Smooth muscle cell (in vitro differentiated cells): ENCODE results near the gene EPGN. TPM values are rescaled to one million over a fixed set of nuclear protein-coding genes. Genes with fewer than 3 reads are reported as not detected.

ENCODE experiments used
- DNase-seq: peaks from one replicate; lab custom pipeline; 2025; ENCODE audit not compliant: unreplicated experiment; lab: John Stamatoyannopoulos, UW
- H2AFZ ChIP-seq: fragments of 200-600 bp; sonication (generic); 2 replicates; pipeline ENCODE4 v1.6.0; 2016; ENCODE audit warnings: antibody characterized with exemption, low read depth, mild to moderate bottlenecking
- H3F3A ChIP-seq: fragments of 200-600 bp; sonication (generic); 2 replicates; pipeline ENCODE4 v1.6.0; 2017; ENCODE audit warnings: antibody characterized with exemption, low read depth
- H3K27ac ChIP-seq: fragments of 200-600 bp; sonication (generic); 2 replicates; pipeline ENCODE4 v1.5.1; 2016; ENCODE audit warnings: low read depth, mild to moderate bottlenecking
- H3K27me3 ChIP-seq: fragments of 200-600 bp; sonication (generic); 2 replicates; pipeline ENCODE4 v1.6.1; 2016; ENCODE audit warnings: low read depth, mild to moderate bottlenecking
- H3K36me3 ChIP-seq: fragments of 200-600 bp; sonication (generic); 2 replicates; pipeline ENCODE4 v1.5.1; 2016; ENCODE audit warnings: low read depth
- H3K4me1 ChIP-seq: fragments of 200-600 bp; sonication (generic); 2 replicates; pipeline ENCODE4 v1.5.1; 2016; ENCODE audit warnings: low read depth
- H3K4me2 ChIP-seq: fragments of 200-600 bp; sonication (generic); 2 replicates; pipeline ENCODE4 v1.6.0; 2016; ENCODE audit warnings: mild to moderate bottlenecking
- H3K4me3 ChIP-seq: fragments of 200-600 bp; sonication (generic); 2 replicates; pipeline ENCODE4 v1.5.1; 2016; ENCODE audit warnings: mild to moderate bottlenecking
- H3K79me2 ChIP-seq: fragments of 200-600 bp; sonication (generic); 2 replicates; pipeline ENCODE4 v1.6.0; 2016; ENCODE audit warnings: low read depth, mild to moderate bottlenecking
- H3K9ac ChIP-seq: fragments of 200-600 bp; sonication (generic); 2 replicates; pipeline ENCODE4 v1.6.0; 2016; ENCODE audit warnings: low read depth
- H3K9me3 ChIP-seq: fragments of 200-600 bp; sonication (generic); replicated peaks from 2 replicates; pipeline ENCODE4 v1.5.1; 2016; ENCODE audit warnings: low read depth
- H4K20me1 ChIP-seq: fragments of 200-600 bp; sonication (generic); 2 replicates; pipeline ENCODE4 v1.6.0; 2016; ENCODE audit warnings: low read depth
- WGBS: methylation state at CpG from one replicate; pipeline ENCODE4 v1.1.7; 2016; ENCODE audit warnings: low lambda C conversion rate; 5-methylcytosine and 5-hydroxymethylcytosine counted together
- polyA plus RNA-seq: library from polyadenylated mRNA; unstranded; fragments of >200 nt; fragmentation: Nextera tagmentation; extraction: Ambion mirVana; gene quantifications from 2 replicates; pipeline ENCODE4 v1.2.1, GENCODE V29; 2016
- total RNA-seq: library from RNA; depleted of rRNA; stranded (reverse); fragments of >200 nt; gene quantifications from 2 replicates; pipeline ENCODE4 v1.2.3, GENCODE V29; 2014
- TF ChIP-seq, protein P1 (sequence below): fragments of 200-600 bp; sonication (generic); IDR thresholded peaks from 2 replicates; pipeline ENCODE4 v1.5.1; 2017; ENCODE audit warnings: borderline replicate concordance, mild to moderate bottlenecking, antibody characterized with exemption; ENCODE audit not compliant: insufficient read depth, poor library complexity, severe bottlenecking

Gene EPGN
- total and polyA plus RNA-seq, 2 experiments from 2014 or later, result 1.6 to 31.8 TPM

DNA sequence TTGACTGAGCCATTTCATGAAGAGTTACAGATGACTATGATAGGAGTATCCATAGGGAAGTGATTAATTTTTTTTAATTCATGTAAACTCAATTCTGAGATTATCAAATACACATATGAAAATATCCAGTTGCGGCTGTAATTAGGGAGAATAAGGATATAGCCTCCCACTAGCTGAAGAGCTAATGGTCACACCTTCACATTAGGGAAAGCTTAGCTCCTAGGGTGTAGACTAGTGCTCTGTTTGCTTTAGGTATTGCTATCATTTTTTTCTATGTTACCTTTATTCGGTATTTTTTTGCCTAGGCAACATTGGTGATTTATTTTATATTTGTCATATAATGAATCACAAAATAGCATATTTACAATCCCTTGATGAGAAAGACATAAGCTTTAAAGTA is 39.6 kb upstream of the EPGN start:
- Histone ChIP-seq H3F3A (peaks cover 4% of the 10 kb centered on the region), H3K4me2 (peak overlapping the region; percentile 43), H2AFZ (no peak overlapping the region), H3K9ac (no peak overlapping the region), H4K20me1 (no peaks in the 10 kb centered on the region), H3K4me3 (no peak overlapping the region), H3K9me3 (no peaks in the 10 kb centered on the region), H3K79me2 (no peaks in the 10 kb centered on the region), H3K27me3 (no peaks in the 10 kb centered on the region), H3K4me1 (peaks cover 5% of the 10 kb centered on the region), H3K36me3 (no peaks in the 10 kb centered on the region), H3K27ac (peak overlapping the region; percentile 74)
- 98% methylated on average over 2 of the region's 2 CpGs for WGBS
- DNase-seq, result no peak
- TF ChIP-seq, protein P1, sequence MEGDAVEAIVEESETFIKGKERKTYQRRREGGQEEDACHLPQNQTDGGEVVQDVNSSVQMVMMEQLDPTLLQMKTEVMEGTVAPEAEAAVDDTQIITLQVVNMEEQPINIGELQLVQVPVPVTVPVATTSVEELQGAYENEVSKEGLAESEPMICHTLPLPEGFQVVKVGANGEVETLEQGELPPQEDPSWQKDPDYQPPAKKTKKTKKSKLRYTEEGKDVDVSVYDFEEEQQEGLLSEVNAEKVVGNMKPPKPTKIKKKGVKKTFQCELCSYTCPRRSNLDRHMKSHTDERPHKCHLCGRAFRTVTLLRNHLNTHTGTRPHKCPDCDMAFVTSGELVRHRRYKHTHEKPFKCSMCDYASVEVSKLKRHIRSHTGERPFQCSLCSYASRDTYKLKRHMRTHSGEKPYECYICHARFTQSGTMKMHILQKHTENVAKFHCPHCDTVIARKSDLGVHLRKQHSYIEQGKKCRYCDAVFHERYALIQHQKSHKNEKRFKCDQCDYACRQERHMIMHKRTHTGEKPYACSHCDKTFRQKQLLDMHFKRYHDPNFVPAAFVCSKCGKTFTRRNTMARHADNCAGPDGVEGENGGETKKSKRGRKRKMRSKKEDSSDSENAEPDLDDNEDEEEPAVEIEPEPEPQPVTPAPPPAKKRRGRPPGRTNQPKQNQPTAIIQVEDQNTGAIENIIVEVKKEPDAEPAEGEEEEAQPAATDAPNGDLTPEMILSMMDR, result no peak

- no peaks in the 10 kb centered on the region for H3K4me1 ChIP-seq
- no peaks in the 10 kb centered on the region for H3K79me2 ChIP-seq
- H2AFZ ChIP-seq, result no peak overlapping the region
- no peaks in the 10 kb centered on the region for H4K20me1 ChIP-seq
- H3K9me3 ChIP-seq, result no peaks in the 10 kb centered on the region
- no peak overlapping the region for H3K27ac ChIP-seq
- peaks cover 7% of the 10 kb centered on the region for H3F3A ChIP-seq
- no peaks in the 10 kb centered on the region for H3K27me3 ChIP-seq
- no peak overlapping the region for H3K4me2 ChIP-seq
- H3K9ac ChIP-seq, result no peak overlapping the region
- DNase-seq, result no peak
- no peak overlapping the region for H3K4me3 ChIP-seq
- 73% methylated on average over 3 of the region's 3 CpGs for whole genome bisulfite sequencing
- no peaks in the 10 kb centered on the region for H3K36me3 ChIP-seq
- TF ChIP-seq, protein P1, result no peak
Observed at GRCh38 chr4:74278490-74278889, 29.8 kb upstream of the EPGN start.

DNA sequence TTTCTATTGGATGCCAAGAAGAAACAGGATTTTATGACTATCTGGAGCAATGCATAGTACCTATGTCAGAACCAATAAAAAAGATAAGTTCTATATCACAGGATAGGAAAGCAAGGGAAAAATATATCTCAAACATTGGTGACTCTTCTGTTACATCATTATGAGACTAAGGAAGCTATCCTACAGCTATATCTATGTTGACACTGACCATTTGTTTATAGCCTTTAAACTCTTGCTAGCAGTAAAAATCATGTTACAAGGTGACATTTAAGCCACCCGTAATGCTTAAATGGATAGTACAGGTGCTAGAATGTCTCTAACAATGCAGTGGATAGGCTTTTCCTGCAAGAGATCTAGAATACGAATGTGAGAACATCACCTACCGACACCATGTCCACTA is 28.6 kb upstream of the EPGN start:
- no peak overlapping the region for H2AFZ ChIP-seq
- no peaks in the 10 kb centered on the region for H3K36me3 ChIP-seq
- TF ChIP-seq, protein P1, result no peak
- no peaks in the 10 kb centered on the region for H3K27me3 ChIP-seq
- no peaks in the 10 kb centered on the region for H4K20me1 ChIP-seq
- DNase-seq, result no peak
- peaks cover 7% of the 10 kb centered on the region for H3F3A ChIP-seq
- WGBS, result 99% methylated on average over 3 of the region's 3 CpGs
- H3K4me3 ChIP-seq, result no peak overlapping the region
- H3K9ac ChIP-seq, result no peak overlapping the region
- H3K4me2 ChIP-seq, result no peak overlapping the region
- H3K27ac ChIP-seq, result no peak overlapping the region
- H3K9me3 ChIP-seq, result no peaks in the 10 kb centered on the region
- no peaks in the 10 kb centered on the region for H3K4me1 ChIP-seq
- H3K79me2 ChIP-seq, result no peaks in the 10 kb centered on the region

DNA sequence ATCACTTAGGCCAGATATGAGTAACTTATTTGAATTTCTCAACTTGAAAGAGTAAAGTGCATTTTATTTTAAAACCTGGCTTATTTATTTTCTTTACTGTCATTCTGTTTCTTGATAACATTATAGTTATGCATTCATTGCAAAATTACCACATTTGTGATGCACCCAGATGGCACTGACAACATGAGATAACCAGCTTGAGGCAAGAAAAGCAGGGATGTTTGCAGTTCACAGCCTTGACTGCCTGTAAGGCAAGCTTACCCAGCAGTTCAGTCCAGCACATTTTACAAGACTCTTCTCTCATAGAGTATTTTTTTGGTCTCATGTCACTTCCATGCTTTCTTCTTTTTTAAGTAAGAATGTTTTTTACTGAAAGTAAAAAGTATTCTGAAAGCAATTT is 25.3 kb upstream of the EPGN start:
- Histone ChIP-seq H3K4me1 (no peaks in the 10 kb centered on the region), H3K27me3 (no peaks in the 10 kb centered on the region), H2AFZ (no peak overlapping the region), H3K27ac (peak overlapping the region; percentile 61), H3K9ac (no peak overlapping the region), H3K9me3 (no peaks in the 10 kb centered on the region), H3K4me3 (no peak overlapping the region), H3K4me2 (no peak overlapping the region), H3F3A (peaks cover 7% of the 10 kb centered on the region), H3K79me2 (no peaks in the 10 kb centered on the region), H3K36me3 (no peaks in the 10 kb centered on the region), H4K20me1 (no peaks in the 10 kb centered on the region)
- TF ChIP-seq, protein P1, result no peak
- no peak for DNase-seq
